ENCODE results near the gene GPX4. TPM values are rescaled to one million over a fixed set of nuclear protein-coding genes. Genes with fewer than 3 reads are reported as not detected.

Gene GPX4
- total RNA-seq, 6 donors from 2014 or later, result 370 to 717 (median 484) TPM

- TF ChIP-seq, protein P1, sequence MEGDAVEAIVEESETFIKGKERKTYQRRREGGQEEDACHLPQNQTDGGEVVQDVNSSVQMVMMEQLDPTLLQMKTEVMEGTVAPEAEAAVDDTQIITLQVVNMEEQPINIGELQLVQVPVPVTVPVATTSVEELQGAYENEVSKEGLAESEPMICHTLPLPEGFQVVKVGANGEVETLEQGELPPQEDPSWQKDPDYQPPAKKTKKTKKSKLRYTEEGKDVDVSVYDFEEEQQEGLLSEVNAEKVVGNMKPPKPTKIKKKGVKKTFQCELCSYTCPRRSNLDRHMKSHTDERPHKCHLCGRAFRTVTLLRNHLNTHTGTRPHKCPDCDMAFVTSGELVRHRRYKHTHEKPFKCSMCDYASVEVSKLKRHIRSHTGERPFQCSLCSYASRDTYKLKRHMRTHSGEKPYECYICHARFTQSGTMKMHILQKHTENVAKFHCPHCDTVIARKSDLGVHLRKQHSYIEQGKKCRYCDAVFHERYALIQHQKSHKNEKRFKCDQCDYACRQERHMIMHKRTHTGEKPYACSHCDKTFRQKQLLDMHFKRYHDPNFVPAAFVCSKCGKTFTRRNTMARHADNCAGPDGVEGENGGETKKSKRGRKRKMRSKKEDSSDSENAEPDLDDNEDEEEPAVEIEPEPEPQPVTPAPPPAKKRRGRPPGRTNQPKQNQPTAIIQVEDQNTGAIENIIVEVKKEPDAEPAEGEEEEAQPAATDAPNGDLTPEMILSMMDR (IDR thresholded peaks at IDR 0.05), result no peak
- TF ChIP-seq POLR2AphosphoS5 (IDR thresholded peaks at IDR 0.05) (peak in 1 of 2 donors; percentile 56), POLR2A (IDR thresholded peaks at IDR 0.05) (peak in 1 of 4 donors; percentile 63), EP300 (IDR thresholded peaks at IDR 0.05) (no peak)
- 90 to 100% methylated on average over 4 to 21 of the region's 25 CpGs for WGBS, 2 donors
- peaks cover 0 to 32% (median 9%) of the 10 kb centered on the region in 4 donors for H3K36me3 ChIP-seq
- ATAC-seq (ENCODE audit: low FRiP score in 2 of 2), result peak; percentile 7 to 15
- peak; percentile 55 to 89 for DNase-seq
- peak overlapping the region; percentile 94 to 99 (median 97) for H3K27ac ChIP-seq
- peaks cover 68 to 80% (median 74%) of the 10 kb centered on the region in 4 donors for H3K4me1 ChIP-seq
- H3K9me3 ChIP-seq, result no peaks in the 10 kb centered on the region
- H3K4me3 ChIP-seq, result peak overlapping the region in 3 of 4 donors; percentile 60 to 74 (median 65)
- no peaks in the 10 kb centered on the region for H3K27me3 ChIP-seq
Observed at GRCh38 chr19:1133471-1133929, 29.7 kb downstream of the GPX4 start.

DNA sequence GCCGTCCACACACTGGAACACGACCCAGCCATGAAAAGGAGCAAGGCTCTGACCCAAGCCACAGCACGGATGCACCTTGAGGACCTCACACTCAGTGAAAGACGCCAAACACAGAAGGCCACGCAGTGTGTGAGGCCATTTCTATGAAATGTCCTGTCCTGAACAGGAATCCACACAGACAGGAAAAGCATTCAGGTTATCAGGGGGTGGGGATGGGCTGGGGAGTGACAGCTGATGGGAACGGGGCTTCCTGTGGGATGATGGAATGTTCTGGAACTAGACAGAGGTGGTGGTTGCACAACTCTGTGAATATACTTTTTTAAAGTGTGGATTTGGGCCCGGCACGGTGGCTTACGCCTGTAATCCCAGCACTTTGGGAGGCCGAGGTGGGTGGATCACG is 30.6 kb downstream of the GPX4 start:
- H3K36me3 ChIP-seq, result peaks cover 0 to 34% (median 10%) of the 10 kb centered on the region in 4 donors
- no peak for ATAC-seq (ENCODE audit: low FRiP score in 2 of 2)
- H3K4me1 ChIP-seq, result peaks cover 63 to 71% (median 67%) of the 10 kb centered on the region in 4 donors

GRCh38 chr19:1135454-1135853 is 31.7 kb downstream of the GPX4 start:
- Histone ChIP-seq H3K36me3 (peaks cover 0 to 37% (median 12%) of the 10 kb centered on the region in 4 donors), H3K9me3 (no peaks in the 10 kb centered on the region), H3K4me3 (no peak overlapping the region), H3K27ac (peak overlapping the region; percentile 77 to 99 (median 97)), H3K27me3 (no peaks in the 10 kb centered on the region), H3K4me1 (peaks cover 53 to 61% (median 56%) of the 10 kb centered on the region in 4 donors)
- TF ChIP-seq EP300 (IDR thresholded peaks at IDR 0.05), result no peak
- no peak for TF ChIP-seq POLR2AphosphoS5 (IDR thresholded peaks at IDR 0.05)
- TF ChIP-seq, protein P1 (IDR thresholded peaks at IDR 0.05), result no peak
- TF ChIP-seq POLR2A (IDR thresholded peaks at IDR 0.05), result no peak
- 75 to 94% methylated on average over 5 to 13 of the region's 17 CpGs for WGBS, 2 donors
- DNase-seq (peak in 1 of 2 donors; percentile 82), ATAC-seq (ENCODE audit: low FRiP score in 2 of 2) (no peak)

More for the DNA sequence above, 30.6 kb downstream of the GPX4 start:
- Histone ChIP-seq H3K27ac (peak overlapping the region; percentile 94 to 99 (median 97)), H3K27me3 (no peaks in the 10 kb centered on the region), H3K4me3 (no peak overlapping the region), H3K9me3 (no peaks in the 10 kb centered on the region)
- WGBS, 2 donors, result 75 to 87% methylated on average over 9 to 11 of the region's 11 CpGs
- DNase-seq, result no peak
- TF ChIP-seq, protein P1 (IDR thresholded peaks at IDR 0.05), result no peak
- peak; percentile 53 to 63 for TF ChIP-seq POLR2AphosphoS5 (IDR thresholded peaks at IDR 0.05)
- TF ChIP-seq EP300 (IDR thresholded peaks at IDR 0.05), result peak in 2 of 4 donors; percentile 19 to 41

GRCh38 chr19:1136201-1136600 is 32.4 kb downstream of the GPX4 start:
- H3K36me3 ChIP-seq, result peaks cover 0 to 43% (median 15%) of the 10 kb centered on the region in 4 donors
- peaks cover 45 to 53% (median 49%) of the 10 kb centered on the region in 4 donors for H3K4me1 ChIP-seq
- H3K27me3 ChIP-seq, result no peaks in the 10 kb centered on the region
- no peak for ATAC-seq (ENCODE audit: low FRiP score in 2 of 2)
- TF ChIP-seq POLR2A (IDR thresholded peaks at IDR 0.05) (no peak), POLR2AphosphoS5 (IDR thresholded peaks at IDR 0.05) (peak in 1 of 2 donors; percentile 13), EP300 (IDR thresholded peaks at IDR 0.05) (no peak)
- TF ChIP-seq, protein P1 (IDR thresholded peaks at IDR 0.05), result no peak
- DNase-seq, result peak in 1 of 2 donors; percentile 79
- WGBS, 2 donors, result 42% methylated on average over 12 of the region's 12 CpGs
- no peak overlapping the region for H3K4me3 ChIP-seq
- H3K27ac ChIP-seq, result peak overlapping the region; percentile 77 to 99 (median 97)
- no peaks in the 10 kb centered on the region for H3K9me3 ChIP-seq
